ENCODE data around the gene TH. TPM values are rescaled to one million over a fixed set of nuclear protein-coding genes. Genes with fewer than 3 reads are reported as not detected.

TH gene
- total and polyA plus RNA-seq, 2 experiments from 2014 or later: not detected

- Histone ChIP-seq H3K36me3 (no peaks in the 10 kb centered on the region), H3K4me3 (no peak overlapping the region), H3K4me1 (ENCODE audit: low read depth) (no peaks in the 10 kb centered on the region), H3K27me3 (peaks cover 6% of the 10 kb centered on the region), H3K9me3 (ENCODE audit: low read depth) (no peaks in the 10 kb centered on the region), H3K27ac (no peak overlapping the region)
- peak; percentile 47 for TF ChIP-seq CTCF (IDR thresholded peaks at IDR 0.05; ENCODE audit: low read depth, low read length)
- DNase-seq (ENCODE audit: low read depth in 1 of 2, low spot score in 1 of 2): peak; percentile 30 to 79
Measured at GRCh38 chr11:2186669-2187279, 15.2 kb upstream of the TH start.

- Histone ChIP-seq H3K4me3 (no peak overlapping the region), H3K36me3 (no peaks in the 10 kb centered on the region), H3K9me3 (ENCODE audit: low read depth) (no peaks in the 10 kb centered on the region), H3K27ac (no peak overlapping the region), H3K4me1 (ENCODE audit: low read depth) (no peaks in the 10 kb centered on the region), H3K27me3 (peaks cover 6% of the 10 kb centered on the region)
- no peak for TF ChIP-seq CTCF (IDR thresholded peaks at IDR 0.05; ENCODE audit: low read depth, low read length)
- no peak for DNase-seq (ENCODE audit: low read depth in 1 of 2, low spot score in 1 of 2)
Measured at GRCh38 chr11:2185324-2186085, 13.9 kb upstream of the TH start.

GRCh38 chr11:2182692-2183474, 11.3 kb upstream of the TH start:
- Histone ChIP-seq H3K4me1 (ENCODE audit: low read depth) (no peaks in the 10 kb centered on the region), H3K27me3 (peaks cover 6% of the 10 kb centered on the region), H3K9me3 (ENCODE audit: low read depth) (no peaks in the 10 kb centered on the region), H3K27ac (no peak overlapping the region), H3K36me3 (no peaks in the 10 kb centered on the region), H3K4me3 (no peak overlapping the region)
- no peak for TF ChIP-seq CTCF (IDR thresholded peaks at IDR 0.05; ENCODE audit: low read depth, low read length)
- DNase-seq (ENCODE audit: low read depth in 1 of 2, low spot score in 1 of 2): no peak

- Histone ChIP-seq H3K4me1 (ENCODE audit: low read depth) (no peaks in the 10 kb centered on the region), H3K9me3 (ENCODE audit: low read depth) (no peaks in the 10 kb centered on the region), H3K36me3 (no peaks in the 10 kb centered on the region), H3K4me3 (no peak overlapping the region), H3K27ac (no peak overlapping the region), H3K27me3 (peaks cover 6% of the 10 kb centered on the region)
- no peak for TF ChIP-seq CTCF (IDR thresholded peaks at IDR 0.05; ENCODE audit: low read depth, low read length)
- DNase-seq (ENCODE audit: low read depth in 1 of 2, low spot score in 1 of 2): no peak
Measured at GRCh38 chr11:2182075-2182474, 10.5 kb upstream of the TH start.

GRCh38 chr11:2180789-2181370, 9.3 kb upstream of the TH start:
- no peaks in the 10 kb centered on the region for H3K9me3 ChIP-seq (ENCODE audit: low read depth)
- peaks cover 6% of the 10 kb centered on the region for H3K27me3 ChIP-seq
- no peaks in the 10 kb centered on the region for H3K36me3 ChIP-seq
- H3K4me1 ChIP-seq (ENCODE audit: low read depth): no peaks in the 10 kb centered on the region
- TF ChIP-seq CTCF (IDR thresholded peaks at IDR 0.05; ENCODE audit: low read depth, low read length): no peak
- no peak overlapping the region for H3K4me3 ChIP-seq
- DNase-seq (ENCODE audit: low read depth in 1 of 2, low spot score in 1 of 2): no peak
- no peak overlapping the region for H3K27ac ChIP-seq

Data from cardiac muscle cell (in vitro differentiated cells and primary cell).